ENCODE measurements around the gene SCRN1. TPM values are rescaled to one million over a fixed set of nuclear protein-coding genes. Genes with fewer than 3 reads are reported as not detected.
A peak's percentile ranks its signal among the peaks of the same experiment; 100 is the strongest.

Gene SCRN1
- total and polyA plus RNA-seq, 2 of the 13 experiments (the other 11 are each of a cell fraction or from before 2014, with no cell fraction given): 43.2 to 49.8 TPM

GRCh38 chr7:29989257-29989995, at the start of gene SCRN1 (continued):
- TF ChIP-seq NR2F6 (IDR thresholded peaks at IDR 0.05): no peak
- no peak for TF ChIP-seq NR2F6 (CRISPR knock-in tag; IDR thresholded peaks at IDR 0.05)
- no peak; the same call in 1 of the 2 replicates for TF ChIP-seq HDAC1 (CRISPR knock-in tag; IDR thresholded peaks at IDR 0.05)
- no peak for TF ChIP-seq ZBTB39 (CRISPR knock-in tag; IDR thresholded peaks at IDR 0.05)
- TF ChIP-seq ZNF225 (CRISPR knock-in tag; IDR thresholded peaks at IDR 0.05): no peak
- TF ChIP-seq KAT8 (CRISPR knock-in tag; IDR thresholded peaks at IDR 0.05): no peak
- TF ChIP-seq ZNF605 (CRISPR knock-in tag; IDR thresholded peaks at IDR 0.05): no peak
- no peak for TF ChIP-seq CEBPB (IDR thresholded peaks at IDR 0.05; ENCODE audit: borderline replicate concordance, low read depth, low read length)
- no peak for TF ChIP-seq BORCS8-MEF2B (CRISPR knock-in tag; IDR thresholded peaks at IDR 0.05)
- no peak for TF ChIP-seq MAFF (IDR thresholded peaks at IDR 0.05; ENCODE audit: low read depth, low read length)
- peak; percentile 20; the same call in 1 of the 2 replicates for TF ChIP-seq RAD21 (CRISPR knock-in tag; IDR thresholded peaks at IDR 0.05)
- TF ChIP-seq MED13 (CRISPR knock-in tag; IDR thresholded peaks at IDR 0.05): no peak
- TF ChIP-seq ZFP37 (CRISPR knock-in tag; IDR thresholded peaks at IDR 0.05; ENCODE audit: borderline replicate concordance): no peak
- TF ChIP-seq JUNB (CRISPR knock-in tag; IDR thresholded peaks at IDR 0.05; ENCODE audit: borderline replicate concordance): no peak
- TF ChIP-seq FOXP1 (IDR thresholded peaks at IDR 0.05): no peak
- TF ChIP-seq FOXP1 (CRISPR knock-in tag; IDR thresholded peaks at IDR 0.05): no peak
- no peak for TF ChIP-seq KMT2A (CRISPR knock-in tag; IDR thresholded peaks at IDR 0.05)
- TF ChIP-seq AFF4 (CRISPR knock-in tag; IDR thresholded peaks at IDR 0.05): no peak
- 0 out of 2 replicates have a peak, but pooled peaks have one; percentile 11 for TF ChIP-seq SP4 (CRISPR knock-in tag; IDR thresholded peaks at IDR 0.05)
- no peak; the same call in 1 of the 2 replicates for TF ChIP-seq ZNF777 (CRISPR knock-in tag; IDR thresholded peaks at IDR 0.05)
- no peak for TF ChIP-seq HNF1B (CRISPR knock-in tag; IDR thresholded peaks at IDR 0.05)
- no peak for TF ChIP-seq ZNF513 (CRISPR knock-in tag; conservative IDR thresholded peaks at IDR 0.05)
- TF ChIP-seq PCBP2 (optimal IDR thresholded peaks at IDR 0.05; ENCODE audit: low read depth, low read length, poor library complexity, severe bottlenecking): no peak
- 0 out of 2 replicates have a peak, but pooled peaks have one; percentile 48 for TF ChIP-seq ISX (CRISPR knock-in tag; conservative IDR thresholded peaks at IDR 0.05)

Measured in HepG2 (cell line).